HepG2 (cell line): ENCODE data around the gene TTC23. TPM values are rescaled to one million over a fixed set of nuclear protein-coding genes. Genes with fewer than 3 reads are reported as not detected.
A peak's percentile ranks its signal among the peaks of the same experiment; 100 is the strongest.

Source experiments
- AHDC1 ChIP-seq: sonication (generic); formaldehyde crosslinking; IDR thresholded peaks from 2 replicates; pipeline ENCODE4 v1.5.1; 2020; ENCODE audit warnings: mild to moderate bottlenecking, missing genetic modification reagents, borderline replicate concordance
- ATF7-NPFF ChIP-seq: sonication (generic); formaldehyde crosslinking; IDR thresholded peaks from 2 replicates; pipeline ENCODE4 v1.8.1; 2023; ENCODE audit warnings: mild to moderate bottlenecking, low read depth, missing genetic modification reagents, moderate library complexity
- ELF1 ChIP-seq: sonication (generic); formaldehyde crosslinking; IDR thresholded peaks from 2 replicates; pipeline ENCODE4 v1.4.0; 2020; ENCODE audit warnings: missing genetic modification reagents
- KDM3A ChIP-seq: IDR thresholded peaks from 2 replicates; pipeline ENCODE4 v1.6.1; 2018; ENCODE audit warnings: low read depth, missing compliant biosample characterization
- KLF13 ChIP-seq: sonication (generic); formaldehyde crosslinking; IDR thresholded peaks from 2 replicates; pipeline ENCODE4 v1.4.0; 2020; ENCODE audit warnings: mild to moderate bottlenecking, missing genetic modification reagents
- NCOR1 ChIP-seq: fragments of 200-600 bp; sonication (generic); IDR thresholded peaks from 2 replicates; pipeline ENCODE4 v1.7.0; 2017; ENCODE audit warnings: antibody characterized with exemption, low read length, borderline replicate concordance
- NFYB ChIP-seq: sonication (generic); formaldehyde crosslinking; IDR thresholded peaks from 2 replicates; pipeline ENCODE4 v1.4.0; 2020; ENCODE audit warnings: missing genetic modification reagents
- NRL ChIP-seq: sonication (generic); formaldehyde crosslinking; IDR thresholded peaks from 2 replicates; pipeline ENCODE4 v1.5.0; 2020; ENCODE audit warnings: missing genetic modification reagents, mild to moderate bottlenecking, moderate library complexity, borderline replicate concordance
- SRSF4 ChIP-seq: fragments of 200-400 bp; formaldehyde crosslinking; IDR thresholded peaks from one replicate; pipeline ENCODE4 v1.6.1; 2018; ENCODE audit warnings: mild to moderate bottlenecking, low read depth, low read length, moderate library complexity; ENCODE audit not compliant: poor library complexity, severe bottlenecking
- TCF12 ChIP-seq, 2 experiments: fragments of 450-650 bp in 1 of 2; sonication (generic) in 1 of 2; formaldehyde crosslinking in 1 of 2; IDR thresholded peaks; 2 replicates each; pipeline versions ENCODE4 v1.6.1 to v1.8.0; 2017 to 2022; ENCODE audit warnings: antibody characterized with exemption in 1 of 2, mild to moderate bottlenecking in 1 of 2, missing genetic modification reagents in 1 of 2, moderate library complexity in 1 of 2
- TCF7 ChIP-seq: sonication (generic); IDR thresholded peaks from 2 replicates; pipeline ENCODE4 v1.6.1; 2016; ENCODE audit warnings: antibody characterized with exemption, low read depth
- THAP7 ChIP-seq: sonication (generic); formaldehyde crosslinking; IDR thresholded peaks from 2 replicates; pipeline ENCODE4 v1.8.1; 2023; ENCODE audit warnings: mild to moderate bottlenecking, missing genetic modification reagents
- ZNF33A ChIP-seq: sonication (generic); formaldehyde crosslinking; IDR thresholded peaks from 2 replicates; pipeline ENCODE4 v1.5.1; 2020; ENCODE audit warnings: missing genetic modification reagents, mild to moderate bottlenecking, moderate library complexity, borderline replicate concordance
- ZNF441 ChIP-seq: sonication (generic); formaldehyde crosslinking; IDR thresholded peaks from 2 replicates; pipeline ENCODE4 v1.7.0; 2021; ENCODE audit warnings: missing genetic modification reagents, borderline replicate concordance
- ZNF549 ChIP-seq: sonication (generic); formaldehyde crosslinking; IDR thresholded peaks from 2 replicates; pipeline ENCODE4 v1.5.0; 2020; ENCODE audit warnings: missing genetic modification reagents
- ZNF761 ChIP-seq: sonication (generic); formaldehyde crosslinking; conservative IDR thresholded peaks from 2 replicates; pipeline ENCODE4 v1.4.0; 2020; ENCODE audit warnings: mild to moderate bottlenecking, missing genetic modification reagents
- polyA plus RNA-seq, 8 experiments: library from polyadenylated mRNA; depleted of rRNA in 3 of 8; stranded (reverse) in 7 of 8; unstranded in 1 of 8; fragments of >200 nt; fragmentation: Illumina TruSeq in 4 of 8; extraction: Trizol in 4 of 8; gene quantifications; 2 replicates each; pipeline versions ENCODE4 v1.2.1 to v1.2.3, GENCODE V29; 2011 to 2016; ENCODE audit warnings: low read depth in 4 of 8, missing spikeins in 1 of 8, mixed read lengths in 1 of 8; ENCODE audit not compliant: insufficient read depth in 1 of 8
- total RNA-seq, 5 experiments: library from RNA; depleted of rRNA; stranded (reverse); fragments of >200 nt; fragmentation: Illumina TruSeq; extraction: Trizol; gene quantifications; 2 replicates each; pipeline ENCODE4 v1.2.3, GENCODE V29; 2016; ENCODE audit warnings: low read depth in 1 of 5
- TF ChIP-seq, protein P1 (sequence below): sonication (generic); formaldehyde crosslinking; IDR thresholded peaks from 2 replicates; pipeline ENCODE4 v1.8.1; 2023; ENCODE audit warnings: mild to moderate bottlenecking, missing genetic modification reagents, borderline replicate concordance
- TF ChIP-seq, protein P2 (sequence below): sonication (generic); formaldehyde crosslinking; IDR thresholded peaks from 2 replicates; pipeline ENCODE4 v1.5.0; 2020; ENCODE audit warnings: missing genetic modification reagents
- TF ChIP-seq, protein P3 (sequence below): sonication (generic); formaldehyde crosslinking; conservative IDR thresholded peaks from 2 replicates; pipeline ENCODE4 v1.5.0; 2020; ENCODE audit warnings: missing genetic modification reagents

Gene TTC23
- total and polyA plus RNA-seq, 2 of the 13 experiments (the other 11 are each of a cell fraction or from before 2014, with no cell fraction given) = 1.6 to 11.7 TPM

GRCh38 chr15:99250857-99251841 lies 1.8 kb upstream of the TTC23 start, which contains the start of gene LRRC28 (continued):
- TF ChIP-seq AHDC1 (CRISPR knock-in tag) = no peak
- TF ChIP-seq KLF13 (CRISPR knock-in tag) = no peak
- no peak for TF ChIP-seq SRSF4
- no peak for TF ChIP-seq ZNF549 (CRISPR knock-in tag)
- TF ChIP-seq, protein P1, sequence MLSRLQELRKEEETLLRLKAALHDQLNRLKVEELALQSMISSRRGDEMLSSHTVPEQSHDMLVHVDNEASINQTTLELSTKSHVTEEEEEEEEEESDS = no peak
- TF ChIP-seq ATF7-NPFF = no peak
- TF ChIP-seq KDM3A = no peak
- TF ChIP-seq, protein P2, sequence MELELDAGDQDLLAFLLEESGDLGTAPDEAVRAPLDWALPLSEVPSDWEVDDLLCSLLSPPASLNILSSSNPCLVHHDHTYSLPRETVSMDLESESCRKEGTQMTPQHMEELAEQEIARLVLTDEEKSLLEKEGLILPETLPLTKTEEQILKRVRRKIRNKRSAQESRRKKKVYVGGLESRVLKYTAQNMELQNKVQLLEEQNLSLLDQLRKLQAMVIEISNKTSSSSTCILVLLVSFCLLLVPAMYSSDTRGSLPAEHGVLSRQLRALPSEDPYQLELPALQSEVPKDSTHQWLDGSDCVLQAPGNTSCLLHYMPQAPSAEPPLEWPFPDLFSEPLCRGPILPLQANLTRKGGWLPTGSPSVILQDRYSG (CRISPR knock-in tag) = no peak
- 0 out of 2 replicates have a peak, but pooled peaks have one; percentile 37 for TF ChIP-seq THAP7 (CRISPR knock-in tag)
- no peak for TF ChIP-seq NRL
- no peak for TF ChIP-seq TCF12 (IDR thresholded peaks at IDR 0.05)
- 0 out of 2 replicates have a peak, but pooled peaks have one; percentile 49 for TF ChIP-seq TCF12 (CRISPR knock-in tag; IDR thresholded peaks at IDR 0.05)
- no peak for TF ChIP-seq ZNF761 (CRISPR knock-in tag)
- no peak for TF ChIP-seq ZNF33A
- TF ChIP-seq NCOR1 = no peak; the same call in 1 of the 2 replicates
- TF ChIP-seq, protein P3, sequence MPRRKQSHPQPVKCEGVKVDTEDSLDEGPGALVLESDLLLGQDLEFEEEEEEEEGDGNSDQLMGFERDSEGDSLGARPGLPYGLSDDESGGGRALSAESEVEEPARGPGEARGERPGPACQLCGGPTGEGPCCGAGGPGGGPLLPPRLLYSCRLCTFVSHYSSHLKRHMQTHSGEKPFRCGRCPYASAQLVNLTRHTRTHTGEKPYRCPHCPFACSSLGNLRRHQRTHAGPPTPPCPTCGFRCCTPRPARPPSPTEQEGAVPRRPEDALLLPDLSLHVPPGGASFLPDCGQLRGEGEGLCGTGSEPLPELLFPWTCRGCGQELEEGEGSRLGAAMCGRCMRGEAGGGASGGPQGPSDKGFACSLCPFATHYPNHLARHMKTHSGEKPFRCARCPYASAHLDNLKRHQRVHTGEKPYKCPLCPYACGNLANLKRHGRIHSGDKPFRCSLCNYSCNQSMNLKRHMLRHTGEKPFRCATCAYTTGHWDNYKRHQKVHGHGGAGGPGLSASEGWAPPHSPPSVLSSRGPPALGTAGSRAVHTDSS (CRISPR knock-in tag) = no peak
- peak; percentile 89 for TF ChIP-seq NFYB (CRISPR knock-in tag)
- TF ChIP-seq ELF1 (CRISPR knock-in tag) = peak; percentile 90
- 0 out of 2 replicates have a peak, but pooled peaks have one; percentile 12 for TF ChIP-seq TCF7
- TF ChIP-seq ZNF441 (CRISPR knock-in tag) = no peak
